Measurements from ENCODE around the gene NDST3. TPM values are rescaled to one million over a fixed set of nuclear protein-coding genes. Genes with fewer than 3 reads are reported as not detected.
A peak's percentile ranks its signal among the peaks of the same experiment; 100 is the strongest.

NDST3 gene
- total RNA-seq, 1 donor from 2014 or later: 0.49 TPM

- Histone ChIP-seq H3K4me3 (peak overlapping the region; percentile 93), H3K4me1 (no peaks in the 10 kb centered on the region), H2AFZ (replicated peaks) (peak overlapping the region; percentile 96), H4K20me1 (ENCODE audit: low read depth) (no peaks in the 10 kb centered on the region), H3K27ac (no peak overlapping the region), H3K79me2 (ENCODE audit: low read depth) (no peaks in the 10 kb centered on the region), H3K27me3 (peaks cover 12% of the 10 kb centered on the region), H3K36me3 (no peaks in the 10 kb centered on the region), H3K9ac (no peak overlapping the region), H3K9me3 (ENCODE audit: low read depth) (no peaks in the 10 kb centered on the region), H3F3A (ENCODE audit: low read depth) (no peaks in the 10 kb centered on the region), H3K4me2 (peak overlapping the region; percentile 62)
- Mint-ChIP-seq H3K9me3 (no peaks in the 10 kb centered on the region), H3K36me3 (no peaks in the 10 kb centered on the region), H3K4me1 (peaks cover 4% of the 10 kb centered on the region), H3K4me3 (peak overlapping the region; percentile 92), H3K27me3 (ENCODE audit: insufficient read depth, low read depth) (no peaks in the 10 kb centered on the region), H3K27ac (no peak overlapping the region)
- TF ChIP-seq EZH2phosphoT487 (IDR thresholded peaks at IDR 0.05) (no peak), EZH2 (IDR thresholded peaks at IDR 0.05) (no peak), CTCF (IDR thresholded peaks at IDR 0.05) (peak; percentile 20)
- DNase-seq (ENCODE audit: low spot score): peak; percentile 82
Measured at GRCh38 chr4:118033148-118034052, 886 bp upstream of the NDST3 start.

- TF ChIP-seq EZH2phosphoT487 (IDR thresholded peaks at IDR 0.05) (no peak), CTCF (IDR thresholded peaks at IDR 0.05) (no peak), EZH2 (IDR thresholded peaks at IDR 0.05) (no peak)
- H3K27me3 Mint-ChIP-seq (ENCODE audit: insufficient read depth, low read depth): no peaks in the 10 kb centered on the region
- Histone ChIP-seq H3K27me3 (peaks cover 12% of the 10 kb centered on the region), H3K27ac (no peak overlapping the region), H3F3A (ENCODE audit: low read depth) (no peaks in the 10 kb centered on the region), H2AFZ (replicated peaks) (no peak overlapping the region), H3K9me3 (ENCODE audit: low read depth) (no peaks in the 10 kb centered on the region), H4K20me1 (ENCODE audit: low read depth) (no peaks in the 10 kb centered on the region), H3K79me2 (ENCODE audit: low read depth) (no peaks in the 10 kb centered on the region), H3K4me3 (no peak overlapping the region), H3K4me1 (no peaks in the 10 kb centered on the region), H3K4me2 (no peak overlapping the region), H3K9ac (no peak overlapping the region), H3K36me3 (no peaks in the 10 kb centered on the region)
- peaks cover 4% of the 10 kb centered on the region for H3K4me1 Mint-ChIP-seq
- no peaks in the 10 kb centered on the region for H3K36me3 Mint-ChIP-seq
- no peak for DNase-seq (ENCODE audit: low spot score)
- no peak overlapping the region for H3K27ac Mint-ChIP-seq
- H3K4me3 Mint-ChIP-seq: no peak overlapping the region
- no peaks in the 10 kb centered on the region for H3K9me3 Mint-ChIP-seq
Measured at GRCh38 chr4:118035309-118035708, 1.0 kb downstream of the NDST3 start.

GRCh38 chr4:118036336-118036735 is 2.0 kb downstream of the NDST3 start:
- H3K4me1 Mint-ChIP-seq: peaks cover 4% of the 10 kb centered on the region
- no peaks in the 10 kb centered on the region for H3K36me3 Mint-ChIP-seq
- H3K9ac ChIP-seq: no peak overlapping the region
- H3K9me3 Mint-ChIP-seq: no peaks in the 10 kb centered on the region
- no peaks in the 10 kb centered on the region for H3K79me2 ChIP-seq (ENCODE audit: low read depth)
- H4K20me1 ChIP-seq (ENCODE audit: low read depth): no peaks in the 10 kb centered on the region
- H3K4me2 ChIP-seq: no peak overlapping the region
- H3K36me3 ChIP-seq: no peaks in the 10 kb centered on the region
- H3K4me1 ChIP-seq: no peaks in the 10 kb centered on the region
- H3K27me3 Mint-ChIP-seq (ENCODE audit: insufficient read depth, low read depth): no peaks in the 10 kb centered on the region
- H3K4me3 ChIP-seq: no peak overlapping the region
- no peak overlapping the region for H2AFZ ChIP-seq (replicated peaks)
- no peak overlapping the region for H3K27ac Mint-ChIP-seq
- H3K27me3 ChIP-seq: peaks cover 12% of the 10 kb centered on the region
- no peaks in the 10 kb centered on the region for H3K9me3 ChIP-seq (ENCODE audit: low read depth)
- no peaks in the 10 kb centered on the region for H3F3A ChIP-seq (ENCODE audit: low read depth)
- no peak overlapping the region for H3K27ac ChIP-seq
- TF ChIP-seq CTCF (IDR thresholded peaks at IDR 0.05): no peak
- no peak for TF ChIP-seq EZH2 (IDR thresholded peaks at IDR 0.05)
- TF ChIP-seq EZH2phosphoT487 (IDR thresholded peaks at IDR 0.05): no peak
- H3K4me3 Mint-ChIP-seq: no peak overlapping the region
- DNase-seq (ENCODE audit: low spot score): no peak

All from neural progenitor cell (in vitro differentiated cells).